Glomerular visceral epithelial cell (primary cell): Measurements from ENCODE around the gene INPP5A.
"Not testable (repeated sequence)": the region's sequence is repeated elsewhere in the genome, so short reads cannot be mapped to it uniquely, and the experiment has no call there.

ENCODE experiments used
- DNase-seq: peaks from one replicate; pipeline ENCODE4 v3.0.0-alpha.2; 2016; ENCODE audit errors: extremely low spot score

INPP5A gene

GRCh38 chr10:132815168-132815857 lies 277.7 kb downstream of the INPP5A start:
- DNase-seq, result no peak

GRCh38 chr10:132816718-132817117 lies 279.1 kb downstream of the INPP5A start:
- no peak for DNase-seq

GRCh38 chr10:132817701-132818211 lies 280.2 kb downstream of the INPP5A start:
- DNase-seq, result no peak

GRCh38 chr10:132820056-132820455 lies 282.5 kb downstream of the INPP5A start:
- no peak for DNase-seq

GRCh38 chr10:132825783-132826523 lies 288.4 kb downstream of the INPP5A start:
- not testable (repeated sequence) for DNase-seq

GRCh38 chr10:132826524-132827422 lies 289.2 kb downstream of the INPP5A start:
- no peak for DNase-seq

GRCh38 chr10:132827423-132827789 lies 289.8 kb downstream of the INPP5A start:
- DNase-seq, result no peak

- no peak for DNase-seq
Observed at GRCh38 chr10:132827861-132828539, 290.4 kb downstream of the INPP5A start.

GRCh38 chr10:132828681-132829080 lies 291.1 kb downstream of the INPP5A start:
- no peak for DNase-seq

GRCh38 chr10:132829403-132829802 lies 291.8 kb downstream of the INPP5A start:
- DNase-seq, result no peak

GRCh38 chr10:132832186-132832969 lies 294.8 kb downstream of the INPP5A start:
- DNase-seq, result no peak
